GM10847 (cell line): ENCODE data around the gene DAZAP2.

Source experiments
- POLR2A ChIP-seq: IDR thresholded peaks from 2 replicates; pipeline ENCODE4 v1.6.1; 2011; ENCODE audit not compliant: insufficient read length; ENCODE audit errors: extremely low read depth

The DAZAP2 gene, protein sequence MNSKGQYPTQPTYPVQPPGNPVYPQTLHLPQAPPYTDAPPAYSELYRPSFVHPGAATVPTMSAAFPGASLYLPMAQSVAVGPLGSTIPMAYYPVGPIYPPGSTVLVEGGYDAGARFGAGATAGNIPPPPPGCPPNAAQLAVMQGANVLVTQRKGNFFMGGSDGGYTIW

DNA sequence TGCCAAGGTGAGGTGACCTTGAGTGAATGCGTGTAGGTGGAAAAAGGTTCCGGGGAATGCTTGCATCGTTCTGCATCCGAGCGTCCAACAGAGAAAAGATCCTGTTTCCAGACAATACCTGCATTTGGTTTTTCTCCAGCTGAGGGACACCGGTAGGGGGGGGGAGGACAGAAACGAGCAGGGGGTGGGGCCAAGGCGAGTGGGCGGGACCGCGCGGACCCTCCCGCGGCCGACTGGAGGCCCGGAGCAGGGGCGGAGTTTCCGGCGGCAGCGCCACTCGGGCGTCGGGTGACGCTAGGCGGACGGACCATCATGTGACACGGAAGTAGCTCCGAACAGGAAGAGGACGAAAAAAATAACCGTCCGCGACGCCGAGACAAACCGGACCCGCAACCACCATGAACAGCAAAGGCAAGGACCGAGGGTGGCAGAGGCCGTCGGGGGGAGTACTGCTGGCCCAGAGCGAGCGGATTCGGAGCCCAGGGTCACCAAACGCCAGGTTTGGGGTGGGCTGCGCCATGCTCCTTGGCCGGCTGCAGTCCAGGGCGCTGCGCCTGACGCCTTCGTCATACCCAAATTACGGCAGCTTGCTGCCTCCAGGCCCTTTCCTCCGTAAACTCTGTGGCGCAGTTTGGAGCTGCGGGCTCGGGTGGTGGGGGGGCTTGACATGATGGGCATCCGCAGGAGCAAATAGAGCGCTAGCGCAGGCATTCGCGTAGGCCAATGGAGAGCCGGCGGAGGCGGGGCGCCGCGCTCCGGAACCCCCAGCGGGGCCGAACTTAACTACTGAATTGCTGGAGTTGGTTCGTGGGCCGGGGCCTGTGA, at the start of gene DAZAP2:
DAZAP2 (plus strand) TSS at position 317 of the 825 bp plus-strand sequence; CDS start at position 399, 82 bp downstream.
- peak; percentile 78 for TF ChIP-seq POLR2A

DNA sequence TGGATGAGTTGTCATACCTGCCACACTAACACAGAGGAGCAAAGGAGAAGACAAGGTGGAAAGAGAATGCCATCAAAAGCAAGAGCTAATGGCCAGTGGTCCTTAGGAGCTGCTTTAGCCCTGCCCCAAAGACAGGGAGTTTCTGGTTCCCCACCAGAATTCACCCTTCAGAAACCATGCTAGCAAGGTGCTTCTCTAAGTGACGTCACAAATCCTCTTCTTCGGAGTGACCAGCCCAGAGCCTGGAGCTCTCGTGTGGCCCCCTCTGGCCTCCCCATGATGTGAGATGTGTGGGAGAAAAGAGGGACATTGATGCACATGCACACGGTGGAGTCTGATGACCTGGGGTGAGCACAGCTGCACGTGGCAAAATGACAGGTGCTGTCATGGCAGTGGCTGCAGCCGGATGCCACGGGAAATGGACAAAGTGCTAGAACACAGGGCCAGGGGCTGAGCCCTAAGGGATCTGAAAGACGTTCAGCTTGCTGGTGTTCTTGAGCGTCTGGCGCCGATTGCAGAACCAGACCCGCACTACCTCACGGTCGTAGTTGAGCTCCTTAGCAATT, 48.8 kb upstream of the DAZAP2 start:
- no peak for TF ChIP-seq POLR2A

DNA sequence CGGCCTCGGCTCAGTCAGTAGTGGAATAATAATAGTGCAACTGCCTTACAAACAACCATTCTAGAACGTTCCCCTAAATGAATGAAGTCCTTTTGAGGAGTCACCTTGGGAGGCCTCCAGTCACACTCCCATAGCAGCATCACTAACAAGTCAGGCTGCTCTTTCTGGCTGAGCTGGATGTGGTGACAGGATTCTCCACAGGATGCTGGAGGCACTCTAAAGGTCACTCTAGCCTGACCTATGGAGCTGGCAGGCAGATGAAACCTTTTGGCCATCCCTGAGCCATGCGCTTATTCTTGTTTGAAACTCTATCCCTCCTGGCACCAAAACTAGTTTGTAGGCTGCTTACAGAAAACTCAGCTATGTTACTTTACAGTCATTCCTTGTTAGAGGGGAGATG, 47.8 kb upstream of the DAZAP2 start:
- TF ChIP-seq POLR2A, result no peak

DNA sequence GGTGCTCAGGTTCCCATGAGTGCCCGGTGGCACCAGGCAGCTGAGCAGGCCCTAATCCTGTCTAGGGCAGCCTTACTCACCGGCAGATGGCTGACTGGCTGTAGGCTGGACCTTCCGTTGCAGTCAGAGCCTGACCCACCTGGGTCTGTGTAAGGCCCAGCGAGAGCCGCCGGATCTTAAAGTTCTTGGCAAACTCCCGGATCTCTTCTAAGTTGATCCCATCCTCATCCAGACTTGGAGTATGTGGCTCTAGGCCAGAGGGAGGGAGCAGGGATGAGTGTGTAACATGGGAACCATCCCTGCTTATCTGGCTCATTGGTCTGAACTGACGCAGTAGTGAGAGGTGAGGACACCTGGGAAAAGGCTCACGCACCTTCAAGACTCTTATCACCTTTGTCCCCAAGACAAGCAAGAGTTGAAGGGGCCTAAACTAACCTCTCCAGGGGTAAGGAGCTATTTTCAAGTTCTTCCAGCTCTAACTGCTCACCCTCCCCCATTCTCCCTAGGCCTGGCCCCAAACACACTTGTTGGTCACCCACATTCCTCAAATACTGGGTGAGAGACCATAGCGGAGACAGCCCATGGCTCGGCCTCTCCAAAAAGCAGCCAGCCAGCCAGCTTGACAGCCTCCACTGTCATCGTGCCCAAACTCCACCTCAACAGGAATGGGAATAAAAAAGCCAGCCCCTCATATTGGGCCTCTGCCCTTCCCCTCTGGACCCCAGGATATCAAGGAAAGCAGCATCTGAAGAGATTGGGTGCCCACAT, 46.9 kb upstream of the DAZAP2 start:
- no peak for TF ChIP-seq POLR2A

DNA sequence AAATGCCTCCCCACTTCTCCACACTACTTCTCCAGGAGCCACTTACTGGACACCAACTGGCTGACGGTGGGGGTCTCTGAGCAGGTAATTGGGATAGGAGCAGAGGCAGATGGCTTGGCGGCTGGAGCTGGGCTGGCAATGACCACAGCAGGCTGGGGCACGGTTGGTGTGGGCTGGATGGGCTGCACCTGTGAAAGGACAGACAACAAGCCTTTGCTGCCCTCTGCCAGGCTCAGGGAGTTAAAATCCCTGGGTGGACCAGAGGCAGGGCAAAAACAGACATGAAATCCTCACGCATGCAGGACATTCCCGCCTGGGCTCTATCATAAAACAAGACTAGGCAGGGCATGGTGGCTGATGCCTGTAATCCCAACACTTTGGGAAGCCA, 46.3 kb upstream of the DAZAP2 start:
- TF ChIP-seq POLR2A, result no peak

DNA sequence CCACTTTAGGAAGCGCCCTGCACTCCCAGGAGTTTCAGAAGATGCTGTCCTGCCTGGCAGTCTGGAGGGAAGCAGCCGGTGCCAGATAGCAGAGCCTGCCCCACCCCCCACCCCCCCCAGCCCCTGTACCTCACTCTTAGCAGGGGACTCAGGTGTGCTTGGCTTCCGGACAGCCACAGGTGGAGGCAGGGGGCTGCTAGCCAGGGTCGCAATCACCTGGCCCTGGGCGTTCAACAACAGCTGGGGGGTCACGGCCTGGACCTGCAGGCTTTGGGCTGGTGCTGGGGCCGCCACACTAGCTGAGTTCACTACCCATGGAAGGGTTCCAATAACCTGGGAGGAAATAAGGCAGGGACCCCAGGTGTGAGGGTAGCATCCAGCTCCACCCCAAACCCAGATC, 42.8 kb upstream of the DAZAP2 start:
- TF ChIP-seq POLR2A, result no peak

DNA sequence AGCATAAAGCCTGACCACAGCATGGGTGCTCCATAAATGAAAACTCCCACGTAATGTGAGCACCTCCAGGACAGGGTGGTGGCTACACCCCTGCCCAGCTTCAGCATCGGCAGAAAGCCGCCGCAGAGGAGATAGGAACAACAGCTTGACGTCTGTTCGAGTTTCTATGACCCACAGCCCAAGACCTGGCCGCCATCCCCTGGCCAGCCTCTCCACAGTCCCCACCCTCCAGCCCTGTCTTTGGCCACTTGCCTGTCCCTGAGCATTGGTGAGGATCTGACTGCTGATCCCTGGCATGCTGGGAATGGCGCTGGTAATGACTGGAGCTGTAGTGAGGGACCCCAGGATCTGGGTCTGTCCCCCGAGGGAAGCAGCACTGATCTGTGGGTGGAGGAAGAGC, 42.1 kb upstream of the DAZAP2 start:
- TF ChIP-seq POLR2A, result no peak

DNA sequence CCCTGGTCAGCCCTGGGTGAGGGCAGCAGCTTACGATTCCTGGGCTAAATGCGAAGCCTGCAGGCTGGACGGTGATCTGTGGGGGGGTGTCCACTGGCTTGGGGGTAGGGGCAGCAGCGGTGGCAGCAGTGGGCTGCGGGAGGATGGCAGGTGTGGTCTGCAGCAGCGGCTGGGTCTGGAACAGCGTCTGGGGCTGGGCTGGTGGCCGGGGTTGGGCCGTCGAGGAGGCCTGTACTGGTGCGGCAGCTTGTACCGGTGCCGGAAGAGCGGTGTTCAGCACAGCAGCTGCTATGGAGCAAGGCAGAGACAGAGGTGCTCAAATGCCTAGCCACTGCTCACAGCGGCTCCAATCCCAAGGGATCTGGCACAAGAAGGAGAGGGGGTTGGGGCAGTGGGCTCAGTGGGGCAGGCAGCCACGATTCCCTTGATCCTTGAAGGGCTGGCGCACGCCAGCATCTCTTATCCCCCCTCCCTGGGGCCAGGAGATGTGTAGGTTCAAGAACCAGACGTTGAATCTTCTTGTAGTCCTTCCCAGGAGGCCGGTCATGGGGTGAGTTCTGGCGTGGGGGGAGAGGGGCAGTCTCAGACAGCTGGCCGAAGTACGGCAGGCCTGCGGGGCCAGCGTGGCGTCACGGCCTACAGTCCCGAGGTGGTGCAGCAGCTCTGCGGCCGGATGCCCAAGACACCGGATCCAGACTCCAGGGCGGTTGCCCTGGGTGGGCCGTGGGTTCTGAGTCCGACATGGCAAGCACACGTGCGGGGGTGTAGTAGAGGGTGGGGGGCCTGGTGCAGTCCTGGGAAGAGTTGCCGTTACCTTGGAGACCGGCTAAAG, 40.7 kb upstream of the DAZAP2 start:
- TF ChIP-seq POLR2A, result no peak

DNA sequence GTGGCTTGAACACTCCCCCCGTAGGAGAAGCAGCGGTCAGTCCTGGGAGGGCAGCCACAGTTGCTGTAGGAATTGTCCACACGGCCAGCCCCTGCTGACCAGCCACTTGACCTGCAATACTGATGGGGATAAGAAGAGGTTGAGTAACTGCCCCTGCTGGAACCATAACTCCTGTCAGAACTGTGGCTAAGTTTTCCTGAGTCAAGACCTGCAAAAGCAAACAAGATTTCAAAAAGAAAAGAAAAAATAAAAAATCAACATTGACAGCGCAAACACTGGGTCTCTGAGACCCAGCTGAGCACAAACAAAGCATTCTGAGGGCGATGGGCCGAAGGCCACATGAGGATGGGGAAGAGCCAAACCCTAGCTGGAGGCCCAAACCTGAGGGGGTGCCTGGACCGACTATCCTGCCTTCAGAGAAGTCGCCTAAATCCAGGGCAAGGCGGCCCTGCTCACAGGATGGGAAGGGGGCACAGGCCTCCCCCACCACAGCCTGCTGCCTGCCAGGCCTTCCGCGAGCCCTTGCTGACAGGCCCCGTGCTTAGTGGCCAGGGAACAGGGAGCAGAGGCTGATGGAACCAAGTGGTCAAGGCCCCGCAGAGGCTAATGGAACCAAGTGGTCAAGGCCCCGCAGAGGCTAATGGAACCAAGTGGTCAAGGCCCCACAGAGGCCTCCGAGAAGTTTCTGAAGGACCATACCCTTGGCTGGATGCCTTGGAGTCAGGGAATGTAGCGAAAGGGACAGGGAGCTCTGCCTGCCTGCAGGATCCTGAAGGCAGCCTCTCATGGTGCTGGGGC, 39.9 kb upstream of the DAZAP2 start:
- no peak for TF ChIP-seq POLR2A

DNA sequence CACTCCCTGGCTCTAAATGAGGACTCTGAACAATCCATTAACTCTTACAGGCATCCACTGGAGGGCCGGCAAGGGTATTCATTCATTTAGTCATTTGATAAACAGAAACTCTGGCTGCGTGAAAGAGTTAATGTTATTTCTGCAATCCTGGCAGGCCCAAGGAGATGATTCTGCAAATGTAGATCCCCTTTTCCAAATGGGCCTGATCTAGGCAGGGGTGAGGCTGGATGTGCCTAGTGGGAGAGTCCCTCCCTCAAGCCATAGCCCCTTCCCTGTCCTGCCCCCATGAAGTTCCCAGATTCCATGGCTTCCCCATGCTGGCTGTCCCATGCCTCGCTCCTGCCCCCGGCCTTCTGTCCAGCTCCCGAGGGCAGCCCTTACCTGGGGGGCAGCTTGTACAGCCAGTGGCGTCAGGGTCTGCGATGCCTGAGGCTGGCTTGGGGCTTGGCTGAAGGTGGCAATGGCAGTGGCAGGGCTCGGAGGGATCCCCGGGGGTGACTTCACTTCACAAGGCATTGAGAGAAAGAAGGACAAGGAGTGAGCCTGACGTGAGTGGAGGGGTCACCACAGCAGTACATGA, 39.2 kb upstream of the DAZAP2 start:
- no peak for TF ChIP-seq POLR2A

DNA sequence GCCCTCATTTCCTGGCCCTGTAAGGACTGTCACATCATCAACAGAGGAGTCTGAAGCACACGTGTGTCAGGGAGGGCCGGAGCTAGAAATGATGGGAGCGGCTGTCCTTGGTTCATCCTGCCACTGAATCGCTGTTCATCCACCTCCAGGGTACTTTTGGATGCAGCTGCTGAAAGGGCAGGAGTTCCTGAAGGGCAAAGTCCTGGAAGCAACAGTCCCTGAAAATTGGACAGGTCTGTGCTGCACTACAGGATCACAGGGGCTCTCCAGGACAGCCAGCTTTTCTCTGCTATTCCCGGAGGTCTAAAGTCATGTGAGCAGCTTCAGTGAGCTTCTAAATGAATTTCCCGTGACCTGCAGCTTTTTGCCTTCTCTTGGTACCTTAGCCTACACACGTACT, 38.5 kb upstream of the DAZAP2 start:
- TF ChIP-seq POLR2A, result no peak

DNA sequence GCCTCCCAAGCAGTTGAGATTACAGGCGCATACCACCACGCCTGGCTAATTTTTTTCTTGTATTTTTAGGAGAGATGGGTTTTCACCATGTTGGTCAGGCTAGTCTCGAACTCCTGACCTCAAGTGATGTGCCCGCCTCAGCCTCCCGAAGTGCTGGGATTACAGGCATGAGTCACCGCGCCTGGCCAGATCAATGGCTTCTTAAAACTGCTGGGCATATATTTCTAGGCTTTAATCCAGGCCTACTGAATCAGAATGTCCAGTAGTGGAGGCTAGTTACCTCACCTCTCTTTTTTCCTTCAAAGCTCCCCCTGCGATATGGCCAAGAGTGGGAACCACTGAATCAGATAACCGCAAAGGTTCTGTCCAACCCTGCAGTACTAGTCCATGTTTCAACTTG, 37.8 kb upstream of the DAZAP2 start:
- no peak for TF ChIP-seq POLR2A

DNA sequence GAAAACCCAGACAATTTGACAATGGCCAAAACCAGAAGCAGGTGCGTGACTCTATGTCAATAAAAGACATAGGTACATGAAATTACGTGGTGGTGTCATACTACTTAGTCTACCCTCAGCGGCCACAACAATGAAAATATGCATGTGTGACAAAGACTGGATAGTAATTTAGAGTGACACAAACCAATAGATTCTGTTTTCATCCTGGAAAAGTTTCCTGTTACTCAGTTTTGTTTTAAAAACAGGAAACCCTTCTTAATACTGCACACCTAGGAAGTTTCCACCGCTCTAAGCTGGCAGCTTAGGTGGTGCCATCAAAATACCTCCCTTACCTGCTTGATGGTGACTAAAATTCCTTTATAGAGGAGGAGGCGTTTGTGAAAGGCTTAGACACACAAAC, 35.9 kb upstream of the DAZAP2 start:
- TF ChIP-seq POLR2A, result no peak

DNA sequence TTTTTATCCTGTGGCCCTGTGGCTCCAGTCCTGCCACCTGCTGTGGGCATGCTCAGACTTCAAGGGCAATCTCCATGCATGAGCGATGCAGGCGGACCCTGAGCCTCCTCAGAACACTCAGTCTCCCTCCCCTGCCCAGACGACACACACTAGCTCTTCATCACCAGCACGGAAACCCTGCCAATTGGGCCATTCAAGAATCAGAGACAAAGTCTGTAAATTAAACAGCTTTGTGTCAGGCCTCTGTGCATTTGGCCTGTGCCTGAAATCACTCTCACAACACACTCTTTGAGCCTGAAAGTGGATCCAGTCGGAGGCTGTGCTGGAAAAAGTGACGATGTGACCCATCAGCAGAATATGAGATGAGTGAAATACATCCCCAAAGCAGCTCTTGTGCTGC, 33.3 kb upstream of the DAZAP2 start:
- TF ChIP-seq POLR2A, result no peak
